ENCODE results near the gene C8G.

DNA sequence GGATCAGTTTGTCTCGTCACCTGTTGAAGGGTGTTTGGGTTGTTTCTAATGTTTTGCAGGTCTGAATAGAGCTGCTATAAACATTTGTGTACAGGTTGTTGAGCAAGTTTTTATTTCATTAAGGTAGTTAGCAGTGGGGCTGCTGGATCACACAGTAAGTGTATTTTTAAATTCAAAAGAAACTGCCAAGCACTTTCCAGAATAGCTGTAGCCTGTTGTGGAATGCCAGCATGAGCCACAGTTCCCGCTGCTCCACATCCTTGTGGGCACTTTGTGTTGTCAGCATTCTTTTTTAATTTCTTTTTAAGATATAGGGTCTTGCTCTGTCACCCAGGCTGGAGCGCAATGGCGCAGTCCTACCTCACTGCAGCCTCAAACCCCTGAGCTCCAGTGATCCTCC, 15.0 kb upstream of the C8G start:
- TF ChIP-seq SIN3A (IDR thresholded peaks at IDR 0.05; ENCODE audit: borderline replicate concordance in 2 of 2, control insufficient read depth in 1 of 2, low read depth in 2 of 2, low read length in 2 of 2) (no peak), SIX5 (IDR thresholded peaks at IDR 0.05; ENCODE audit: borderline replicate concordance in 1 of 2, insufficient read depth in 1 of 2, low read depth in 1 of 2, low read length in 2 of 2) (no peak), JUNB (CRISPR knock-in tag; conservative IDR thresholded peaks at IDR 0.05) (no peak)
